Dermis microvascular lymphatic vessel endothelial cell (primary cell): ENCODE results near the gene ELFN2. TPM values are rescaled to one million over a fixed set of nuclear protein-coding genes. Genes with fewer than 3 reads are reported as not detected.
"Not testable (repeated sequence)": the region's sequence is repeated elsewhere in the genome, so short reads cannot be mapped to it uniquely, and the experiment has no call there.

ENCODE experiments used
- DNase-seq, 2 donors: peaks; one replicate each; pipeline versions ENCODE4 v3.0.0 to v3.0.0-alpha.2; 2010; ENCODE audit warnings: low read depth in 2 of 2
- total RNA-seq: library from RNA; depleted of rRNA; stranded (reverse); fragments of >200 nt; gene quantifications from 2 replicates; pipeline ENCODE4 v1.2.1, GENCODE V29; 2014

ELFN2 gene
- total RNA-seq, 1 donor from 2014 or later: under 0.01 TPM

- DNase-seq: no peak
Measured at GRCh38 chr22:37338539-37339246, 88.6 kb downstream of the ELFN2 start.

- DNase-seq: no peak
Measured at GRCh38 chr22:37337204-37337943, 89.9 kb downstream of the ELFN2 start.

GRCh38 chr22:37336579-37336978 is 90.7 kb downstream of the ELFN2 start:
- no peak for DNase-seq

- DNase-seq: no peak
Measured at GRCh38 chr22:37335806-37336199, 91.5 kb downstream of the ELFN2 start.

GRCh38 chr22:37334859-37335805 is 92.1 kb downstream of the ELFN2 start:
- no peak for DNase-seq

- no peak for DNase-seq
Measured at GRCh38 chr22:37334461-37334858, 92.8 kb downstream of the ELFN2 start.

- DNase-seq: no peak
Measured at GRCh38 chr22:37333724-37334460, 93.4 kb downstream of the ELFN2 start.

GRCh38 chr22:37331856-37332536 is 95.3 kb downstream of the ELFN2 start:
- DNase-seq: peak in 1 of 2 donors; percentile 46

- peak in 1 of 2 donors; percentile 45 for DNase-seq
Measured at GRCh38 chr22:37331034-37331428, 96.2 kb downstream of the ELFN2 start.

- peak in 1 of 2 donors; percentile 62 for DNase-seq
Measured at GRCh38 chr22:37330200-37331033, 96.9 kb downstream of the ELFN2 start.

- no peak for DNase-seq
Measured at GRCh38 chr22:37329238-37330140, 97.8 kb downstream of the ELFN2 start.

GRCh38 chr22:37328538-37329237 is 98.6 kb downstream of the ELFN2 start:
- not testable (repeated sequence) for DNase-seq

- DNase-seq: peak in 1 of 2 donors; percentile 70
Measured at GRCh38 chr22:37328017-37328416, 99.3 kb downstream of the ELFN2 start.

- no peak for DNase-seq
Measured at GRCh38 chr22:37326726-37327125, 100.6 kb downstream of the ELFN2 start.

- no peak for DNase-seq
Measured at GRCh38 chr22:37325039-37325395, 102.3 kb downstream of the ELFN2 start.

- DNase-seq: no peak
Measured at GRCh38 chr22:37324340-37325038, 102.8 kb downstream of the ELFN2 start.
